Upper lobe of left lung (tissue), 4 donors: ENCODE results near the gene DICER1.
"Not testable (repeated sequence)": the region's sequence is repeated elsewhere in the genome, so short reads cannot be mapped to it uniquely, and the experiment has no call there.

Source experiments
- CTCF ChIP-seq, 6 experiments: fragments of 450-650 bp in 4 of 6; fragments of 200-600 bp in 2 of 6; sonication (generic) in 2 of 6; IDR thresholded peaks; one replicate each; pipeline ENCODE4 v1.5.1; 2016 to 2019; ENCODE audit warnings: antibody characterized with exemption in 6 of 6
- POLR2A ChIP-seq, 4 donors: fragments of 450-650 bp; IDR thresholded peaks; one replicate each; pipeline ENCODE4 v1.5.1; 2016 to 2017; ENCODE audit warnings: antibody characterized with exemption in 4 of 4, mild to moderate bottlenecking in 2 of 4

GRCh38 chr14:95201745-95202144 lies 44.4 kb upstream of the DICER1 start:
- TF ChIP-seq CTCF, POLR2A (IDR thresholded peaks at IDR 0.05): not testable (repeated sequence)
